H1 (cell line): ENCODE results near the gene THAP11. TPM values are rescaled to one million over a fixed set of nuclear protein-coding genes. Genes with fewer than 3 reads are reported as not detected.
A peak's percentile ranks its signal among the peaks of the same experiment; 100 is the strongest.

Experiments used
- CTCF ChIA-PET: fragments of 300-600 bp; sonication (Branson Sonifier 250); formaldehyde crosslinking; loops from one replicate; lab custom pipeline; 2021; ENCODE audit not compliant: partially characterized antibody; lab: Charles Lee
- POLR2A ChIA-PET: fragments of 300-600 bp; sonication (Branson Sonifier 250); formaldehyde crosslinking; loops from one replicate; lab custom pipeline; 2021; ENCODE audit warnings: inconsistent platforms; ENCODE audit not compliant: partially characterized antibody; lab: Charles Lee
- DNase-seq, 2 experiments: peaks; one replicate each; pipeline versions ENCODE4 v3.0.0 to v3.0.0-alpha.2; 2010 to 2022; ENCODE audit warnings: low spot score in 2 of 2, low read depth in 1 of 2, mixed read lengths in 1 of 2
- FAIRE-seq: peaks from 2 replicates; lab custom pipeline; 2011; peaks lifted over from hg19 to GRCh38; lab: Jason Lieb, UNC
- H2AFZ ChIP-seq: 2 replicates; pipeline ENCODE4 v1.8.1; 2012; ENCODE audit warnings: low read length, inconsistent platforms
- H2AK5ac ChIP-seq: 2 replicates; pipeline ENCODE4 v1.6.1; 2013; ENCODE audit warnings: low read depth, low read length
- H2BK120ac ChIP-seq: replicated peaks from 2 replicates; pipeline ENCODE3; 2013; ENCODE audit warnings: low read depth, low read length, inconsistent platforms
- H2BK12ac ChIP-seq: 2 replicates; pipeline ENCODE4 v1.6.1; 2013; ENCODE audit warnings: low read depth, low read length
- H2BK15ac ChIP-seq: 2 replicates; pipeline ENCODE4 v1.6.1; 2013; ENCODE audit warnings: low read length
- H2BK20ac ChIP-seq: 2 replicates; pipeline ENCODE4 v1.6.1; 2013; ENCODE audit warnings: low read length
- H2BK5ac ChIP-seq: 2 replicates; pipeline ENCODE4 v1.6.1; 2013; ENCODE audit warnings: low read depth, low read length
- H3K14ac ChIP-seq: 2 replicates; pipeline ENCODE4 v1.6.1; 2013; ENCODE audit warnings: inconsistent platforms; ENCODE audit not compliant: insufficient read length
- H3K18ac ChIP-seq: 2 replicates; pipeline ENCODE4 v1.6.1; 2013; ENCODE audit warnings: low read length; ENCODE audit errors: extremely low read depth
- H3K23ac ChIP-seq: 2 replicates; pipeline ENCODE4 v1.6.1; 2013; ENCODE audit warnings: inconsistent platforms; ENCODE audit not compliant: insufficient read length
- H3K23me2 ChIP-seq: 2 replicates; pipeline ENCODE4 v1.6.1; 2013; ENCODE audit warnings: low read depth, low read length
- H3K27ac ChIP-seq: 2 replicates; pipeline ENCODE4 v1.6.1; 2011; ENCODE audit warnings: low read depth, low read length, inconsistent platforms
- H3K27me3 ChIP-seq, 4 experiments: replicated peaks in 1 of 4; 1 replicate in 1 of 4; 2 replicates in 3 of 4; pipeline versions ENCODE4 v1.6.1 to v1.8.1; 2011 to 2013; ENCODE audit warnings: low read length in 3 of 4, mild to moderate bottlenecking in 3 of 4, inconsistent platforms in 2 of 4, mixed read lengths in 2 of 4, moderate library complexity in 1 of 4; ENCODE audit not compliant: control insufficient read depth in 3 of 4, insufficient read depth in 3 of 4; ENCODE audit errors: extremely low read depth in 1 of 4
- H3K36me3 ChIP-seq, 4 experiments: 2 replicates each; pipeline versions ENCODE4 v1.6.1 to v1.8.1; 2011 to 2013; ENCODE audit warnings: mild to moderate bottlenecking in 4 of 4, low read length in 3 of 4, moderate library complexity in 2 of 4, control low read depth in 1 of 4, inconsistent platforms in 1 of 4; ENCODE audit not compliant: insufficient read depth in 4 of 4, control insufficient read depth in 2 of 4
- H3K4ac ChIP-seq: replicated peaks from 2 replicates; pipeline ENCODE3; 2013; ENCODE audit warnings: low read length, low read depth, mixed read lengths, inconsistent platforms; ENCODE audit not compliant: insufficient read length
- H3K4me1 ChIP-seq, 4 experiments: replicated peaks in 1 of 4; 1 replicate in 1 of 4; 2 replicates in 3 of 4; pipeline versions ENCODE4 v1.6.1 to v1.8.1; 2011 to 2013; ENCODE audit warnings: low read length in 3 of 4, inconsistent platforms in 2 of 4, mixed read lengths in 1 of 4; ENCODE audit not compliant: insufficient read depth in 4 of 4, control insufficient read depth in 3 of 4
- H3K4me2 ChIP-seq, 2 experiments: 2 replicates each; pipeline versions ENCODE4 v1.6.1 to v1.8.1; 2011 to 2013; ENCODE audit warnings: low read depth in 2 of 2, low read length in 2 of 2, control low read depth in 1 of 2, inconsistent platforms in 1 of 2, mild to moderate bottlenecking in 1 of 2; ENCODE audit not compliant: insufficient read depth in 1 of 2
- H3K4me3 ChIP-seq, 4 experiments: fragments of 200-600, 300-600 bp in 1 of 4; sonication (generic), shearing (Covaris generic), sonication (Bioruptor Twin) in 1 of 4; 2 replicates each; pipeline versions ENCODE4 v1.5.1 to v1.8.1; 2011 to 2016; ENCODE audit warnings: low read length in 4 of 4, low read depth in 3 of 4, control low read depth in 2 of 4, inconsistent platforms in 2 of 4, mild to moderate bottlenecking in 2 of 4, mixed read lengths in 1 of 4, moderate library complexity in 1 of 4; ENCODE audit not compliant: insufficient read depth in 2 of 4; ENCODE audit errors: extremely low read depth in 1 of 4
- H3K56ac ChIP-seq: replicated peaks from 2 replicates; pipeline ENCODE3; 2013; ENCODE audit warnings: low read depth, mild to moderate bottlenecking, mixed read lengths, low read length, inconsistent platforms; ENCODE audit not compliant: insufficient read length
- H3K79me1 ChIP-seq: 2 replicates; pipeline ENCODE4 v1.6.1; 2013; ENCODE audit warnings: low read depth, low read length, control low read depth
- H3K79me2 ChIP-seq, 2 experiments: 2 replicates each; pipeline versions ENCODE4 v1.6.1 to v1.8.1; 2012 to 2013; ENCODE audit warnings: low read length in 2 of 2, mild to moderate bottlenecking in 2 of 2, inconsistent platforms in 1 of 2; ENCODE audit not compliant: insufficient read depth in 2 of 2, control insufficient read depth in 1 of 2
- H3K9ac ChIP-seq, 4 experiments: replicated peaks in 1 of 4; 1 replicate in 1 of 4; 2 replicates in 3 of 4; pipeline versions ENCODE4 v1.6.1 to v1.8.1; 2011 to 2013; ENCODE audit warnings: low read depth in 3 of 4, low read length in 3 of 4, control low read depth in 2 of 4, mild to moderate bottlenecking in 2 of 4, moderate library complexity in 2 of 4, inconsistent platforms in 1 of 4; ENCODE audit errors: extremely low read depth in 1 of 4
- H3K9me3 ChIP-seq, 2 experiments: 2 replicates each; pipeline versions ENCODE4 v1.6.1 to v1.8.1; 2012 to 2013; ENCODE audit warnings: mild to moderate bottlenecking in 2 of 2, moderate library complexity in 2 of 2, control low read depth in 1 of 2, inconsistent platforms in 1 of 2, low read depth in 1 of 2, low read length in 1 of 2, mixed read lengths in 1 of 2; ENCODE audit not compliant: insufficient read depth in 2 of 2
- H4K20me1 ChIP-seq, 2 experiments: replicated peaks in 1 of 2; 2 replicates each; pipeline versions ENCODE3 to v1.8.1; 2011 to 2013; ENCODE audit warnings: inconsistent platforms in 2 of 2, low read length in 2 of 2, mild to moderate bottlenecking in 1 of 2; ENCODE audit not compliant: insufficient read depth in 2 of 2, control insufficient read depth in 1 of 2
- H4K5ac ChIP-seq: 2 replicates; pipeline ENCODE4 v1.6.1; 2013; ENCODE audit warnings: low read length, low read depth, mixed read lengths, inconsistent platforms; ENCODE audit not compliant: insufficient read length
- H4K8ac ChIP-seq: 2 replicates; pipeline ENCODE4 v1.8.0; 2013; ENCODE audit warnings: mild to moderate bottlenecking, moderate library complexity, low read length, inconsistent platforms; ENCODE audit not compliant: insufficient read depth; ENCODE audit errors: extremely low read depth
- H4K91ac ChIP-seq: replicated peaks from 2 replicates; pipeline ENCODE3; 2013; ENCODE audit warnings: low read length, mixed read lengths, inconsistent platforms; ENCODE audit not compliant: insufficient read length
- ASH2L ChIP-seq: fragments of 200-600, 300-600 bp; sonication (generic); IDR thresholded peaks from one replicate; pipeline ENCODE4 v1.7.1; 2017; ENCODE audit warnings: low read length
- ATF2 ChIP-seq: IDR thresholded peaks from 2 replicates; pipeline ENCODE4 v1.6.1; 2012; ENCODE audit warnings: low read length, inconsistent platforms
- GABPA ChIP-seq: IDR thresholded peaks from 2 replicates; pipeline ENCODE4 v1.6.1; 2011; ENCODE audit warnings: mild to moderate bottlenecking, low read length, moderate library complexity, borderline replicate concordance; ENCODE audit not compliant: insufficient read depth
- HDAC6 ChIP-seq: IDR thresholded peaks from one replicate; pipeline ENCODE4 v1.7.1; 2012; ENCODE audit warnings: low read depth, mild to moderate bottlenecking, inconsistent platforms, low read length, moderate library complexity
- KDM4A ChIP-seq: IDR thresholded peaks from one replicate; pipeline ENCODE4 v1.7.1; 2012; ENCODE audit warnings: low read depth, mild to moderate bottlenecking, moderate library complexity, low read length, inconsistent platforms; ENCODE audit not compliant: severe bottlenecking
- NANOG ChIP-seq: IDR thresholded peaks from 2 replicates; pipeline ENCODE4 v1.6.1; 2011; ENCODE audit warnings: low read length, low read depth, mild to moderate bottlenecking, inconsistent platforms; ENCODE audit not compliant: insufficient read depth, poor library complexity, severe bottlenecking
- TAF1 ChIP-seq: IDR thresholded peaks from 2 replicates; pipeline ENCODE4 v1.6.1; 2011; ENCODE audit warnings: mild to moderate bottlenecking, low read depth, low read length
- YY1 ChIP-seq: IDR thresholded peaks from 2 replicates; pipeline ENCODE4 v1.6.1; 2011; ENCODE audit warnings: low read depth, mild to moderate bottlenecking, low read length
- WGBS, 2 experiments: shearing (Covaris generic) in 1 of 2; methylation state at CpG; one replicate each; pipeline versions ENCODE4 v1.1.6 to v1.1.7; 2013 to 2015; ENCODE audit warnings: low lambda C conversion rate in 2 of 2, mixed read lengths in 2 of 2, inconsistent platforms in 1 of 2, low coverage in 1 of 2, missing lambda C conversion rate in 1 of 2; ENCODE audit not compliant: insufficient replicate concordance in 2 of 2, insufficient coverage in 1 of 2, insufficient read length in 1 of 2; ENCODE audit errors: extremely low coverage in 1 of 2, missing lambda C conversion rate in 1 of 2; 5-methylcytosine and 5-hydroxymethylcytosine counted together
- polyA plus RNA-seq, 7 experiments: library from polyadenylated mRNA; depleted of rRNA in 3 of 7; stranded (reverse) in 5 of 7; unstranded in 2 of 7; fragments of >200 nt in 5 of 7; fragments of 200-250 nt in 2 of 7; gene quantifications; 1 replicate in 5 of 7; 2 replicates in 1 of 7; 4 replicates in 1 of 7; pipeline versions ENCODE4 v1.2.1 to v1.2.3, GENCODE V29; 2011 to 2013; ENCODE audit warnings: missing spikeins in 2 of 7, mixed read lengths in 2 of 7
- total RNA-seq: library from RNA; stranded (reverse); fragmentation: NEBNext Ultra II Directional; extraction: Animal tissue kit (Norgen Biotek cat#: 25700); gene quantifications from 2 replicates; pipeline ENCODE4 v1.2.1, GENCODE V29; 2021

Gene THAP11
- total and polyA plus RNA-seq, 2 of the 8 experiments (the other 6 are each of a cell fraction or from before 2014, with no cell fraction given) = 50.8 to 54.8 TPM

GRCh38 chr16:67892899-67893742 lies 51.0 kb downstream of the THAP11 start, which contains the start of gene PSKH1:
PSKH1 (plus strand) TSS chr16:67893254; CDS start chr16:67908750, 15,496 bp downstream.
- peak; percentile 90 to 93 for DNase-seq
- H4K91ac ChIP-seq = peak within 1 kb of the TSS; percentile 27
- peaks cover 4% of the 10 kb centered on the region for H3K23me2 ChIP-seq
- H3K9ac ChIP-seq = peak within 1 kb of the TSS; percentile 95 to 100 (median 98)
- H2BK5ac ChIP-seq = peak within 1 kb of the TSS; percentile 96
- no peak within 1 kb of the TSS for H3K23ac ChIP-seq
- POLR2A ChIA-PET = interaction anchor here (0.6 to 2.6 kb wide), 14 partner anchors 8 to 226 kb away, joined by 3 to 25 read pairs (median 4); partner anchors contain the start of genes CTRL, EDC4, NRN1L and NUTF2
- H3K4me1 ChIP-seq = peaks cover 0 to 10% (median 7%) of the 10 kb centered on the region in 4 experiments; a peak in 4 of 7 replicates
- peak within 1 kb of the TSS; percentile 94 for H4K5ac ChIP-seq
- no peaks in the 10 kb centered on the region for H3K36me3 ChIP-seq
- peak within 1 kb of the TSS; percentile 83 to 95 for H3K4me2 ChIP-seq
- H3K79me1 ChIP-seq = peaks cover 13% of the 10 kb centered on the region; the same call in 1 of the 2 replicates
- no peak for FAIRE-seq
- H3K9me3 ChIP-seq = no peaks in the 10 kb centered on the region
- H3K14ac ChIP-seq = peak within 1 kb of the TSS; percentile 53
- peak within 1 kb of the TSS; percentile 87 for H3K27ac ChIP-seq
- 3% methylated on average over 52 of the region's 90 CpGs; no CpG with 5 or more reads in 1 of the 2 experiments for WGBS, 2 experiments
- H4K8ac ChIP-seq = peak within 1 kb of the TSS; percentile 100
- H2AK5ac ChIP-seq = no peak within 1 kb of the TSS
- peaks cover 11 to 37% of the 10 kb centered on the region in 2 experiments for H3K79me2 ChIP-seq
- H3K4ac ChIP-seq = peak within 1 kb of the TSS; percentile 78
- H2BK20ac ChIP-seq = no peak within 1 kb of the TSS
- peak within 1 kb of the TSS; percentile 52 for H3K56ac ChIP-seq
- no peak within 1 kb of the TSS for H2AFZ ChIP-seq
- peak within 1 kb of the TSS; percentile 83 for H2BK120ac ChIP-seq
- H4K20me1 ChIP-seq = peaks cover 0 to 1% of the 10 kb centered on the region in 2 experiments
- H3K27me3 ChIP-seq = no peaks in the 10 kb centered on the region
- H3K18ac ChIP-seq = no peak within 1 kb of the TSS; the same call in 1 of the 2 replicates
- H3K4me3 ChIP-seq = peak within 1 kb of the TSS; percentile 88 to 94 (median 94)
- H2BK15ac ChIP-seq = no peak within 1 kb of the TSS
- CTCF ChIA-PET = interaction anchor here (1.3 to 21.8 kb wide), 5 partner anchors 9 to 148 kb away, joined by 3 to 623 read pairs (median 9); partner anchors contain the start of genes CTRL, LCAT, NRN1L and PSMB10
- H2BK12ac ChIP-seq = 0 out of 2 replicates have a peak within 1 kb of the TSS, but pooled peaks have one; percentile 50
- TF ChIP-seq GABPA (no peak), HDAC6 (no peak), TAF1 (peak; percentile 85), YY1 (peak; percentile 89), ATF2 (no peak), KDM4A (peak; percentile 38), ASH2L (peak; percentile 40), NANOG (no peak)
